ENCODE results near the gene RDX. TPM values are rescaled to one million over a fixed set of nuclear protein-coding genes. Genes with fewer than 3 reads are reported as not detected.
A peak's percentile ranks its signal among the peaks of the same experiment; 100 is the strongest.
"Not testable (repeated sequence)": the region's sequence is repeated elsewhere in the genome, so short reads cannot be mapped to it uniquely, and the experiment has no call there.

Gene RDX
- total RNA-seq, 5 donors from 2014 or later (not counting 1 experiment from before 2014, with no cell fraction given): 14.7 to 22.0 (median 17.7) TPM

DNA sequence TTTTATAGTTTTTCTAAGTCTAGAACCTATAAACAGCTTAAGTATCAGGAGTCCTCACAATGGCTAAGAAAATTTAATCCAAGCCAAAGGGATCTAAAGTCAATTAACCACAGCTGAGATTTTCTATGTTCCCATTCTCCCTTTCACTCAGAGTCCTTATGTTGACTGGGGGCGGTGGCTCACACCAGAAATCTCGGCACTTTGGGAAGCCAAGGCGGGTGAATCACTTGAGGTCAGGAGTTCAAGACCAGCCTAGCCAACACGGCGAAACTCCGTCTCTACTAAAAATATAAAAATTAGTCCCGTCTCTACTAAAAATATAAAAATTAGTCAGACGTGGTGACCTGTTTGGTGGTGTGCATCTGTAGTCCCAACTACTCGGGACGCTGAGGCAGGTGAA, 6.9 kb downstream of the RDX start:
- Histone ChIP-seq H3K27me3 (replicated peaks in 1 of 2; ENCODE audit: control insufficient read depth in 2 of 2, extremely low read depth in 1 of 2, insufficient read depth in 2 of 2, low read length in 1 of 2) (no peaks in the 10 kb centered on the region), H3K36me3 (ENCODE audit: control insufficient read depth in 2 of 2, extremely low read depth in 1 of 2, insufficient read depth in 1 of 2, low read length in 1 of 2) (no peaks in the 10 kb centered on the region), H3K4me1 (ENCODE audit: control insufficient read depth in 1 of 2, extremely low read depth in 1 of 2, insufficient read depth in 2 of 2, low read length in 2 of 2) (peaks cover 4 to 9% of the 10 kb centered on the region in 2 experiments), H3K9me3 (no peaks in the 10 kb centered on the region), H3K27ac (ENCODE audit: low read length) (no peak overlapping the region), H3K4me3 (ENCODE audit: control insufficient read depth in 1 of 2, extremely low read depth in 1 of 2, low read length in 1 of 2) (no peak overlapping the region)
- 100% methylated on average over 1 of the region's 10 CpGs for WGBS (ENCODE audit: insufficient coverage)
- ChIA-PET POLR2A (no interaction called here), CTCF (interaction anchor here (0.6 to 0.7 kb wide), 2 partner anchors 8 to 1544 kb away, joined by 3 read pairs; no protein-coding TSS in a partner anchor)
- Mint-ChIP-seq H3K36me3 (no peaks in the 10 kb centered on the region), H3K4me3 (no peak overlapping the region), H3K9me3 (no peaks in the 10 kb centered on the region), H3K4me1 (peaks cover 37 to 48% (median 42%) of the 10 kb centered on the region in 3 donors), H3K27me3 (no peaks in the 10 kb centered on the region), H3K27ac (no peak overlapping the region)
- DNase-seq (no peak), ATAC-seq (replicated peaks in 1 of 4) (no peak)

DNA sequence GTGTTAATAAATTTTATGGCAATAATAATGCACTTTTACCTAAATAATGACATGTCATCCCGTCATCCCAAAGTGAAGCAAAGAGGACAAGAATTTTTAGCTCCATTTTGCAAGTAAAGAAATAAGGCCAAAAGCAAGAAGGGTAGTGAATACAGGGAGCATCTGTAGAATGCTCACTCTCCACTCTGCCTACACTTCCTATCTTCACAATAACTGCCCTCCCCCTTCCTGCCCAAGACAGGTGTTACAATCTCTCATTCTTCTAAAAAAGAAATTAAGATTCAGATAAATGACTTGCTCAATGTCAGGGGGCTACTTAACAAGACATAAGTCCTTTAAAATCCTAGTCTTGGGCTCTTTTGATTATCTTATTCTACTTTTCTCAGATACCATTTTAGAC, 8.9 kb downstream of the RDX start:
- Histone ChIP-seq H3K27ac (ENCODE audit: low read length) (no peak overlapping the region), H3K27me3 (replicated peaks in 1 of 2; ENCODE audit: control insufficient read depth in 2 of 2, extremely low read depth in 1 of 2, insufficient read depth in 2 of 2, low read length in 1 of 2) (no peaks in the 10 kb centered on the region), H3K36me3 (ENCODE audit: control insufficient read depth in 2 of 2, extremely low read depth in 1 of 2, insufficient read depth in 1 of 2, low read length in 1 of 2) (no peaks in the 10 kb centered on the region), H3K4me1 (ENCODE audit: control insufficient read depth in 1 of 2, extremely low read depth in 1 of 2, insufficient read depth in 2 of 2, low read length in 2 of 2) (peaks cover 0 to 6% of the 10 kb centered on the region in 2 experiments), H3K9me3 (no peaks in the 10 kb centered on the region), H3K4me3 (ENCODE audit: control insufficient read depth in 1 of 2, extremely low read depth in 1 of 2, low read length in 1 of 2) (no peak overlapping the region)
- Mint-ChIP-seq H3K27ac (peak overlapping the region in 1 of 2 donors; percentile 11), H3K27me3 (no peaks in the 10 kb centered on the region), H3K4me1 (peaks cover 26 to 39% (median 34%) of the 10 kb centered on the region in 3 donors), H3K4me3 (no peak overlapping the region), H3K9me3 (no peaks in the 10 kb centered on the region), H3K36me3 (no peaks in the 10 kb centered on the region)
- POLR2A ChIA-PET: interaction anchor here in 1 of 2 donors (0.5 kb wide), 1 partner anchor 1992 kb away, joined by 4 read pairs; no protein-coding TSS in a partner anchor
- CTCF ChIA-PET: interaction anchor here in 1 of 2 donors (1.5 kb wide), 1 partner anchor 87 kb away, joined by 3 read pairs; no protein-coding TSS in a partner anchor
- peak in 1 of 4 experiments; percentile 53 for ATAC-seq (replicated peaks in 1 of 4)
- DNase-seq: peak in 1 of 35 experiments; percentile 6
- no CpG with 5 or more reads among the region's 1 CpG for WGBS (ENCODE audit: insufficient coverage)

DNA sequence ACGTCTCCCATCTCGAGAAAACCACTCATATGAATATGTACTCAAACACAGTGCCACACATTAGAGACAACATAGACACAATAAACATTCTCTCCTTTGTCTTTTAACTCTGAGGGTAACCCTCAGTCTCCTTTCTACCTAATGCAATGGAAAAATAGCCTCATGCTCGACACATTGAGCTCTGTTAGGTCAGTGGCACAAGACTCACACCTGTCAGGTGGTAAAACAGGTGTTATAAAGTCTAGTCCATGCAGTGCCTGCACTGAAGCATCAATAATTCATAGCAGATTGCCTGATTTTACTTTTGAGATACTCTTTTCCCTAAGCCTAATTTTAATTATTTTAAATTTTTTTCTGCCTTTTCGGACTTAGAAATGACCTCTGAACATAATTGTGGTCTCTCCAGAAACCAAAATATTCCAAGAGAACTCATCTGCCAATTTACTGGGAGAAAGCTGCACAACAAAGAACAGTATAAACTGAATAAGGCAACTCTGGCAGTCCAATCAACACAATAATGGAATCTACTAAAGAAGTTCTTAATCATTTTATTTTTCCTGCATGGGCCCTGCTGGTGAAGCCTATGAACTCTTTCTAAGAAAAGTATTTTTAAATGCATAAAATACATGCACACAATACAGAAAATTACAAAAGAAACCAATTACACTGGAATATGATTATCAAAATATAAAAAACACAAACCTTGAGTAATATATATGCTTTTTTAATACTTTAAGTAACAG, 9.9 kb downstream of the RDX start:
- no peaks in the 10 kb centered on the region for H3K9me3 ChIP-seq
- no peak overlapping the region for H3K27ac Mint-ChIP-seq
- no peaks in the 10 kb centered on the region for H3K36me3 Mint-ChIP-seq
- no peaks in the 10 kb centered on the region for H3K9me3 Mint-ChIP-seq
- no peak overlapping the region for H3K4me3 ChIP-seq (ENCODE audit: control insufficient read depth in 1 of 2, extremely low read depth in 1 of 2, low read length in 1 of 2)
- H3K27me3 Mint-ChIP-seq: no peaks in the 10 kb centered on the region
- H3K27ac ChIP-seq (ENCODE audit: low read length): no peak overlapping the region
- H3K4me1 ChIP-seq (ENCODE audit: control insufficient read depth in 1 of 2, extremely low read depth in 1 of 2, insufficient read depth in 2 of 2, low read length in 2 of 2): peaks cover 0 to 6% of the 10 kb centered on the region in 2 experiments
- DNase-seq: no peak
- H3K4me1 Mint-ChIP-seq: peaks cover 25 to 39% (median 33%) of the 10 kb centered on the region in 3 donors
- WGBS (ENCODE audit: insufficient coverage): 93% methylated on average over 3 of the region's 4 CpGs
- no peaks in the 10 kb centered on the region for H3K27me3 ChIP-seq (replicated peaks in 1 of 2; ENCODE audit: control insufficient read depth in 2 of 2, extremely low read depth in 1 of 2, insufficient read depth in 2 of 2, low read length in 1 of 2)
- ChIA-PET POLR2A (no interaction called here), CTCF (interaction anchor here in 1 of 2 donors (1.5 kb wide), 1 partner anchor 88 kb away, joined by 3 read pairs; no protein-coding TSS in a partner anchor)
- no peaks in the 10 kb centered on the region for H3K36me3 ChIP-seq (ENCODE audit: control insufficient read depth in 2 of 2, extremely low read depth in 1 of 2, insufficient read depth in 1 of 2, low read length in 1 of 2)
- no peak for ATAC-seq (replicated peaks in 1 of 4)
- H3K4me3 Mint-ChIP-seq: no peak overlapping the region

DNA sequence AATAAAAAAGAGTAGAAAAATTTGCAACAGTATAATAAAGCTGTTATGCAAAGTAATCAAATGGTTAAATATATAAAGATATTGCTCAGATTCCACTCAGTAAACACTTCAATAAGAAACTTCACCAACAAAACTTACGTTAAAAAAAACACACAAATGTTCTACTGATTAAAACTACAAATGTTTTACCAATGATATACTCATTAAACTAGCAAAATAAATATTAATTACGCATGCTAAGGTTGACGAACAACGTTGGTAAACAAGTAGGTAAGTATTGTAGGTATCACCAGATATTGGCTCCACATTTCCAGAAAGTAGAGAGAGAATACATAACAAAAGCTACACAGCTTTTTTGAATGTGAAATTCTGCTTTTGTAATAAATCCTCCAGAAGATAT, 12.6 kb downstream of the RDX start:
- H3K4me1 Mint-ChIP-seq: peaks cover 18 to 25% (median 21%) of the 10 kb centered on the region in 3 donors
- H3K27me3 ChIP-seq (replicated peaks in 1 of 2; ENCODE audit: control insufficient read depth in 2 of 2, extremely low read depth in 1 of 2, insufficient read depth in 2 of 2, low read length in 1 of 2): no peaks in the 10 kb centered on the region
- POLR2A ChIA-PET: no interaction called here
- H3K4me1 ChIP-seq (ENCODE audit: control insufficient read depth in 1 of 2, extremely low read depth in 1 of 2, insufficient read depth in 2 of 2, low read length in 2 of 2): peaks cover 0 to 6% of the 10 kb centered on the region in 2 experiments
- no peaks in the 10 kb centered on the region for H3K9me3 Mint-ChIP-seq
- no peak overlapping the region for H3K27ac ChIP-seq (ENCODE audit: low read length)
- no peaks in the 10 kb centered on the region for H3K9me3 ChIP-seq
- CTCF ChIA-PET: no interaction called here
- H3K4me3 ChIP-seq (ENCODE audit: control insufficient read depth in 1 of 2, extremely low read depth in 1 of 2, low read length in 1 of 2): no peak overlapping the region
- H3K36me3 ChIP-seq (ENCODE audit: control insufficient read depth in 2 of 2, extremely low read depth in 1 of 2, insufficient read depth in 1 of 2, low read length in 1 of 2): no peaks in the 10 kb centered on the region
- H3K27ac Mint-ChIP-seq: no peak overlapping the region
- peaks cover 6% of the 10 kb centered on the region for H3K36me3 Mint-ChIP-seq
- H3K4me3 Mint-ChIP-seq: no peak overlapping the region
- no peak for DNase-seq
- WGBS (ENCODE audit: insufficient coverage): no CpG with 5 or more reads among the region's 4 CpGs
- ATAC-seq (replicated peaks in 1 of 4): no peak
- no peaks in the 10 kb centered on the region for H3K27me3 Mint-ChIP-seq

DNA sequence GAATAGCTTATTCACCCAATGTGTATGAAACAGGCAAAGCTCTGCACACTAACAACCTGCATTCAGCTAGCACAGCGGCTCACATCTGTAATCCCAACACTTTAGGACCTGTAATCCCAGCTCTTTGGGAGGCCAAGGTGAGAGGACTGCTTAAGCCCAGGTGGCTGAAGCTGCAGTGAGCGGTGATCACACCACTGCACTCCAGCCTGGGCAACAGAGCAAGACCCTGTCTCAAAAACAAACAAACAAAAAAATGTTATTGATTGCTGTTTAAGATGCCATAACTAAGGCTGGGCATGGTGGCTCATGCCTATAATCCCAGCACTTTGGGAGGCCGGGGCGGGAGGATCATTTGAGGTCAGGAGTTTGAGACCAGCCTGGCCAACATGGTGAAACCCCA, 15.8 kb downstream of the RDX start:
- not testable (repeated sequence) for H3K27ac ChIP-seq (ENCODE audit: low read length); H3K36me3 ChIP-seq (ENCODE audit: control insufficient read depth in 2 of 2, extremely low read depth in 1 of 2, insufficient read depth in 1 of 2, low read length in 1 of 2); H3K27me3 Mint-ChIP-seq; H3K4me3 ChIP-seq (ENCODE audit: control insufficient read depth in 1 of 2, extremely low read depth in 1 of 2, low read length in 1 of 2); H3K4me1 Mint-ChIP-seq; DNase-seq; H3K27me3 ChIP-seq (replicated peaks in 1 of 2; ENCODE audit: control insufficient read depth in 2 of 2, extremely low read depth in 1 of 2, insufficient read depth in 2 of 2, low read length in 1 of 2); H3K27ac Mint-ChIP-seq; H3K9me3 Mint-ChIP-seq; H3K4me1 ChIP-seq (ENCODE audit: control insufficient read depth in 1 of 2, extremely low read depth in 1 of 2, insufficient read depth in 2 of 2, low read length in 2 of 2); H3K9me3 ChIP-seq; H3K4me3 Mint-ChIP-seq; ATAC-seq (replicated peaks in 1 of 4)
- ChIA-PET CTCF (interaction anchor here in 1 of 2 donors (0.7 kb wide), 1 partner anchor 13 kb away, joined by 4 read pairs; no protein-coding TSS in a partner anchor), POLR2A (interaction anchor here in 1 of 2 donors (0.6 kb wide), 1 partner anchor 200 kb away, joined by 13 read pairs; no protein-coding TSS in a partner anchor)
- 80% methylated on average over 1 of the region's 4 CpGs for WGBS (ENCODE audit: insufficient coverage)
- peaks cover 16% of the 10 kb centered on the region for H3K36me3 Mint-ChIP-seq

DNA sequence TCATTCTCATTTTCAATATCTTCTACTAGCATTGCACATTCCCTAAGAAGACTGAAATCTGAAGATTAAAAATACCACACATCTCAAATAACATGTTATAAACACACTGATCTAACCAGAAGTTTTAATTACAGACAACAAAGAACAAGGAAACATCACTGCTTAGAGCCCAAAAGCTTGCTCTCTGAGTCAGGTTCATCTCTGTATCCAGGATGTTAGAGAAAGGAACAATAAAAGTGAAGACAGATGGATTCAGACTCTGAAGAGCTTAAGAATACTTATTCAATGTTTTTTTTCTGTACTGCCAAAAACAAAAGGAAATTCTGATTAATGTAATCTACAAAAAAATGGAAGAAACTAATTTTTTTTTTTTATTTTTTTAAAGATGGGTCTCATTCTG, 16.5 kb downstream of the RDX start:
- Histone ChIP-seq H3K9me3 (no peaks in the 10 kb centered on the region), H3K27me3 (replicated peaks in 1 of 2; ENCODE audit: control insufficient read depth in 2 of 2, extremely low read depth in 1 of 2, insufficient read depth in 2 of 2, low read length in 1 of 2) (no peaks in the 10 kb centered on the region), H3K4me1 (ENCODE audit: control insufficient read depth in 1 of 2, extremely low read depth in 1 of 2, insufficient read depth in 2 of 2, low read length in 2 of 2) (no peaks in the 10 kb centered on the region), H3K36me3 (ENCODE audit: control insufficient read depth in 2 of 2, extremely low read depth in 1 of 2, insufficient read depth in 1 of 2, low read length in 1 of 2) (peaks cover 0 to 2% of the 10 kb centered on the region in 2 donors), H3K27ac (ENCODE audit: low read length) (no peak overlapping the region), H3K4me3 (ENCODE audit: control insufficient read depth in 1 of 2, extremely low read depth in 1 of 2, low read length in 1 of 2) (no peak overlapping the region)
- POLR2A ChIA-PET: no interaction called here
- H3K36me3 Mint-ChIP-seq: peaks cover 21% of the 10 kb centered on the region
- H3K9me3 Mint-ChIP-seq: no peaks in the 10 kb centered on the region
- no peak overlapping the region for H3K27ac Mint-ChIP-seq
- CTCF ChIA-PET: interaction anchor here in 1 of 2 donors (0.7 kb wide), 1 partner anchor 14 kb away, joined by 4 read pairs; no protein-coding TSS in a partner anchor
- ATAC-seq (replicated peaks in 1 of 4) (no peak), DNase-seq (no peak)
- no peak overlapping the region for H3K4me3 Mint-ChIP-seq
- no peaks in the 10 kb centered on the region for H3K27me3 Mint-ChIP-seq
- H3K4me1 Mint-ChIP-seq: peaks cover 0 to 9% (median 7%) of the 10 kb centered on the region in 3 donors
